GM12865 (cell line): ENCODE results near the gene MLLT3.
A peak's percentile ranks its signal among the peaks of the same experiment; 100 is the strongest.

ENCODE experiments used
- DNase-seq: peaks from one replicate; pipeline ENCODE4 v3.0.0; 2010; ENCODE audit warnings: low read depth
- H3K4me3 ChIP-seq: 2 replicates; pipeline ENCODE4 v1.5.1; 2011; ENCODE audit warnings: mild to moderate bottlenecking, low read depth, low read length, control low read depth
- TF ChIP-seq, protein P1 (sequence below): IDR thresholded peaks from 2 replicates; pipeline ENCODE4 v1.5.1; 2011; ENCODE audit warnings: low read length, control low read depth, low read depth, inconsistent platforms; ENCODE audit not compliant: insufficient read depth; ENCODE audit errors: missing control alignments

Gene MLLT3

GRCh38 chr9:20625003-20625349 is 2.7 kb upstream of the MLLT3 start:
- peak overlapping the region; percentile 79; the same call in 1 of the 2 replicates for H3K4me3 ChIP-seq
- TF ChIP-seq, protein P1, sequence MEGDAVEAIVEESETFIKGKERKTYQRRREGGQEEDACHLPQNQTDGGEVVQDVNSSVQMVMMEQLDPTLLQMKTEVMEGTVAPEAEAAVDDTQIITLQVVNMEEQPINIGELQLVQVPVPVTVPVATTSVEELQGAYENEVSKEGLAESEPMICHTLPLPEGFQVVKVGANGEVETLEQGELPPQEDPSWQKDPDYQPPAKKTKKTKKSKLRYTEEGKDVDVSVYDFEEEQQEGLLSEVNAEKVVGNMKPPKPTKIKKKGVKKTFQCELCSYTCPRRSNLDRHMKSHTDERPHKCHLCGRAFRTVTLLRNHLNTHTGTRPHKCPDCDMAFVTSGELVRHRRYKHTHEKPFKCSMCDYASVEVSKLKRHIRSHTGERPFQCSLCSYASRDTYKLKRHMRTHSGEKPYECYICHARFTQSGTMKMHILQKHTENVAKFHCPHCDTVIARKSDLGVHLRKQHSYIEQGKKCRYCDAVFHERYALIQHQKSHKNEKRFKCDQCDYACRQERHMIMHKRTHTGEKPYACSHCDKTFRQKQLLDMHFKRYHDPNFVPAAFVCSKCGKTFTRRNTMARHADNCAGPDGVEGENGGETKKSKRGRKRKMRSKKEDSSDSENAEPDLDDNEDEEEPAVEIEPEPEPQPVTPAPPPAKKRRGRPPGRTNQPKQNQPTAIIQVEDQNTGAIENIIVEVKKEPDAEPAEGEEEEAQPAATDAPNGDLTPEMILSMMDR, result no peak
- no peak for DNase-seq

GRCh38 chr9:20624201-20625002 is 2.1 kb upstream of the MLLT3 start:
- peak overlapping the region; percentile 79 for H3K4me3 ChIP-seq
- peak; percentile 84 for DNase-seq
- TF ChIP-seq, protein P1, result peak; percentile 71

DNA sequence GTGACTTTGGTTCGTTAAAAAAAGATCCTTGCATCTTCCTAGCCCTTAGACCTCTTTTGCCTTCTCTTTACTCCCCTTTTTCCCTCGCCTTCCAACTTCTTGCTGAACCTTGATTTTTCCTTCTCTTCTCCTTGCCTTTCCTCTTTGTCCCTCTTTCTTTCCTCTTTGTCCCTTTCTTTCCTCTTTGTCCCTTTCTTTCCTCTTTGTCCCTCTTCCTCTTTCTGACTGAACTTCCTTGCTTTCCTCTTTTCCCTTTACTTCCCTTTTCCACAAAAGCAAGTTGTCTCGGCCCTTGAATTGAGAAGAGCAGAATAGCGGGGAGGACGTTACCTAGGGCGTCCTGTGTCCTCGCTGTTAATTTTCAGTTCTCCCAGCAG is 1.4 kb upstream of the MLLT3 start:
- peak overlapping the region; percentile 79 for H3K4me3 ChIP-seq
- no peak for DNase-seq
- TF ChIP-seq, protein P1, result no peak

- TF ChIP-seq, protein P1, result no peak
- H3K4me3 ChIP-seq, result peak overlapping the region; percentile 79
- peak; percentile 69 for DNase-seq
Measured at GRCh38 chr9:20623021-20623747, 885 bp upstream of the MLLT3 start.

DNA sequence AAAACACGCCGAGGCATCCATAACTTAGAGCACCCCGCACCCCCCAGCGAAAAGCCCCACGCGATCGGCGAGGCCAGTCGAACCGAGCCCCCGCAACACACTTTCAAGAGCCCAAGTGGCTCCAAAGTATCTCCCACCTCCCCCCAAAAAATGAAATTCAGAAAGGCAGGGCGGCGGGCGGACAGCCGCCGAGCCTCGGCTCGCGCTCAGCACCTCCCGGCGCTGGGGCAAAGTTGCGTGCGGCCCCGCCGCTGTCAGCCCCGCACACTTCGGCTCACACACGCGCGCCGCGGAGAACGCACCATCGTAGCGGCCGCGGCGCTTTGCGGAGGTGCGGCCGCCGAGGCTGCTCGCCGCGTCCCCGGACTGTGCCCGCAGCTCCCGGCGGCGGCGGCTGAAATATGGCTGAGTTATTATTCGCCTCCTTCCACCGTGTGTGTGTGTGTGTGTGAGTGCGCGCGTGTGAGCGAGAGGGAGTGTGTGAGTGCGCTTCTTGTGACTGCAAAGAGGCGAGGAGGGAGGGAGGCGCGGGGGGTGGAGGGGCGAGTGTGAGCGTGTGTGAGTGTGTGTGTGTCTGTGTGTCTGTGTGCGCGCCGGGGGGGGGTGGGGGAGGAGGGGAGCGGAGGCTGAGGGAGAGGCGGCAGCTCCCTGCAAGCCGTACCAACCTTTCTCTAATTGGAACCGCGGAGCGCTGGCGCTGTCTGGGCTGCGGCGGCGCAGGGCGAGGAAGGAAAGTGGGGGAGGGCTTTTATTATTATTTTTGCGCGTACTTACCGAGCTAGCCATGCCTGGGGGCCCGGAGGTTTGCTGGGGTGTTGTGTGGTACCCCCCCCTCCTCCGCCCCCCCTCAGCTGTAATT is 599 bp downstream of the MLLT3 start:
- TF ChIP-seq, protein P1, result no peak
- DNase-seq, result peak; percentile 87

DNA sequence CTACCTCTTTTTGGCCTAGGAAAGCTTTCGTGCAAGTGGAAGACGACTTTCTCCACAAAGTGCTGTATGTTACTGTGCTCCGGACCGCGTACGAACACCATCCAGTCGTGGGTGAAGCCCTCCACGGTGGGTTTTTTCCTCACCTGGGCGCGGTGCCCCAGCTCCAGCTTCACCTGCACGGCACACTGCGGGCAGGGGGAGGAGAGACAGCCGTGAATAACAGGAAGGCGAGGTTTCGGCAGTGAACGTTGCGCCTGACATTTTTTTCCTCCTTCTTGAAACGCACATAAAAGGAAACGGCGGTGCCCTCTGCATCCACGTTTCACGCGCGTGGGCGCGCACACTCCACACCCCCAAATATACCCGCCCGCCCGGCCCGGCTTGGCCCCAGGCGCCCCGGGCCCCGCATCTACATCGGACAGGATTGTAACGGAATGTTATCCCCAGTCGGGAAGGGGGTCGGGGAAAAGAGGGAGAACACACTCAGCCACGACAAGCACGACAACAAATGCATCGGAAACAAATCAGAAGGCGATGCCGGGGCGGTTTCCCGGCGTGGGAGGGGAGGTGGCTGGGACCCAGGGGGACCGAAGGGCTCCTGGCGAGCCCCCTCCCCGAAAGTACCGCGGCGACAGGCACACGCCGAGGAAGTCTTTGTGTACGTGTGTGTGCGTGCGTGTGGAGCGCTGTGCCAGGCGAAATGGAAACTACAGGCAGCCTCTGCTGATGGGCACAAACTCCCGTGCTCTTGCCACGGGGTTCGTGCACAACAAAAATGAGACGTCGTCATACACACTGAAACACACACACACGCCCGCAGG is 1.4 kb downstream of the MLLT3 start:
- TF ChIP-seq, protein P1, result no peak
- DNase-seq, result peak; percentile 58
- peak overlapping the region; percentile 79 for H3K4me3 ChIP-seq

More for the DNA sequence above, 599 bp downstream of the MLLT3 start:
- peak overlapping the region; percentile 79 for H3K4me3 ChIP-seq
